ENCODE measurements around the gene PHKA2.

GRCh38 chrX:18996536-18996935, 12.6 kb upstream of the PHKA2 start:
- no peak for TF ChIP-seq POLR2A (IDR thresholded peaks at IDR 0.05)
- TF ChIP-seq CTCF (IDR thresholded peaks at IDR 0.05) = no peak

Measured in right lobe of liver (tissue), 4 donors.